Endothelial cell (in vitro differentiated cells): ENCODE measurements around the gene CSNK1G3. TPM values are rescaled to one million over a fixed set of nuclear protein-coding genes. Genes with fewer than 3 reads are reported as not detected.
A peak's percentile ranks its signal among the peaks of the same experiment; 100 is the strongest.

ENCODE experiments used
- DNase-seq: peaks from one replicate; pipeline ENCODE4 v3.0.0; 2021; ENCODE audit warnings: low spot score
- H3K27ac Mint-ChIP-seq: one replicate; pipeline ENCODE4 v1.8.0; 2021; ENCODE audit warnings: mixed read lengths, inconsistent platforms; ENCODE audit not compliant: unreplicated experiment
- H3K27me3 Mint-ChIP-seq: one replicate; pipeline ENCODE4 v1.8.0; 2021; ENCODE audit warnings: mild to moderate bottlenecking, moderate library complexity, mixed read lengths, inconsistent platforms; ENCODE audit not compliant: unreplicated experiment
- H3K36me3 Mint-ChIP-seq: one replicate; pipeline ENCODE4 v1.8.0; 2021; ENCODE audit warnings: mild to moderate bottlenecking, low read depth, mixed read lengths, inconsistent platforms; ENCODE audit not compliant: unreplicated experiment
- H3K4me1 Mint-ChIP-seq: one replicate; pipeline ENCODE4 v1.8.0; 2021; ENCODE audit warnings: mild to moderate bottlenecking, mixed read lengths, inconsistent platforms; ENCODE audit not compliant: unreplicated experiment
- H3K4me3 Mint-ChIP-seq: one replicate; pipeline ENCODE4 v1.8.0; 2021; ENCODE audit warnings: mild to moderate bottlenecking, mixed read lengths, inconsistent platforms; ENCODE audit not compliant: unreplicated experiment
- H3K9me3 Mint-ChIP-seq: one replicate; pipeline ENCODE4 v1.8.0; 2021; ENCODE audit warnings: mixed read lengths, inconsistent platforms; ENCODE audit not compliant: unreplicated experiment
- total RNA-seq: library from RNA; stranded (reverse); fragmentation: NEBNext Ultra II Directional; extraction: Animal tissue kit (Norgen Biotek cat#: 25700); gene quantifications from one replicate; pipeline ENCODE4 v1.2.1, GENCODE V29; 2021; ENCODE audit not compliant: unreplicated experiment
- TF ChIP-seq, protein P1 (sequence below): fragments of 200-600 bp; sonication (generic); IDR thresholded peaks from one replicate; pipeline ENCODE4 v1.5.0; 2021; ENCODE audit warnings: antibody characterized with exemption; ENCODE audit not compliant: unreplicated experiment

Gene CSNK1G3
- total RNA-seq, 1 donor from 2014 or later = 55.6 TPM

DNA sequence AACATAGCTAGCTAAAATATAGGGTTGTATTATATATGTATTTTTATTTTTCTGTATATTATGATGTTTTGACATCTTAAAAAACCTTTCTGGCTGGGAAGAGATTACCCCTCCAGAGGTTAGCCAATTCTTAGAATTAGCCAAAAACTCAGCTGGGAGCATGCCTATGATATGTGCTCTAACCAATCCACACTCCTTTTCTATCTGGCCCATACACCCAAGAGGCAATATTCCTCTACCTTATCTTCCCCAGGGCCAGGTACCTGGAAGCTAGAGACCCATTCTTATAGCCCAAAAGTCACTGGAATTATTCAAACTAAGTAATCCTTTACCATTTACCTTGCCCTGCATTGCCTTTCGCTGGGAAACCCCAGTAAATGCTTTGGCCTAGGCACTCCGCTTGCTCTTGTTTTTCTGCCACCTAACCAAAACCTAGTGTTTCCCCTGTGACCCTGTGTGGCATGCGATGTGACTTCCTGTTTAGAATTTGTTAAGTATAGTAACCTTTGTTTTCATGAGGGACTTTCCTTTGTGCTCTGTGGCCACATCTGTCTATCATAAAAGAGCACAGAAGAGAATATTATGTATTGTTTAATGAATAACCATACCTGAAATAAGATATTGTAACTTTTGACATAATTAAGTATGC lies 37.4 kb downstream of the CSNK1G3 start:
- TF ChIP-seq, protein P1, sequence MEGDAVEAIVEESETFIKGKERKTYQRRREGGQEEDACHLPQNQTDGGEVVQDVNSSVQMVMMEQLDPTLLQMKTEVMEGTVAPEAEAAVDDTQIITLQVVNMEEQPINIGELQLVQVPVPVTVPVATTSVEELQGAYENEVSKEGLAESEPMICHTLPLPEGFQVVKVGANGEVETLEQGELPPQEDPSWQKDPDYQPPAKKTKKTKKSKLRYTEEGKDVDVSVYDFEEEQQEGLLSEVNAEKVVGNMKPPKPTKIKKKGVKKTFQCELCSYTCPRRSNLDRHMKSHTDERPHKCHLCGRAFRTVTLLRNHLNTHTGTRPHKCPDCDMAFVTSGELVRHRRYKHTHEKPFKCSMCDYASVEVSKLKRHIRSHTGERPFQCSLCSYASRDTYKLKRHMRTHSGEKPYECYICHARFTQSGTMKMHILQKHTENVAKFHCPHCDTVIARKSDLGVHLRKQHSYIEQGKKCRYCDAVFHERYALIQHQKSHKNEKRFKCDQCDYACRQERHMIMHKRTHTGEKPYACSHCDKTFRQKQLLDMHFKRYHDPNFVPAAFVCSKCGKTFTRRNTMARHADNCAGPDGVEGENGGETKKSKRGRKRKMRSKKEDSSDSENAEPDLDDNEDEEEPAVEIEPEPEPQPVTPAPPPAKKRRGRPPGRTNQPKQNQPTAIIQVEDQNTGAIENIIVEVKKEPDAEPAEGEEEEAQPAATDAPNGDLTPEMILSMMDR = no peak
- H3K36me3 Mint-ChIP-seq = no peaks in the 10 kb centered on the region
- peaks cover 9% of the 10 kb centered on the region for H3K4me1 Mint-ChIP-seq
- DNase-seq = no peak
- no peaks in the 10 kb centered on the region for H3K27me3 Mint-ChIP-seq
- no peak overlapping the region for H3K4me3 Mint-ChIP-seq
- H3K27ac Mint-ChIP-seq = peak overlapping the region; percentile 87
- H3K9me3 Mint-ChIP-seq = no peaks in the 10 kb centered on the region

DNA sequence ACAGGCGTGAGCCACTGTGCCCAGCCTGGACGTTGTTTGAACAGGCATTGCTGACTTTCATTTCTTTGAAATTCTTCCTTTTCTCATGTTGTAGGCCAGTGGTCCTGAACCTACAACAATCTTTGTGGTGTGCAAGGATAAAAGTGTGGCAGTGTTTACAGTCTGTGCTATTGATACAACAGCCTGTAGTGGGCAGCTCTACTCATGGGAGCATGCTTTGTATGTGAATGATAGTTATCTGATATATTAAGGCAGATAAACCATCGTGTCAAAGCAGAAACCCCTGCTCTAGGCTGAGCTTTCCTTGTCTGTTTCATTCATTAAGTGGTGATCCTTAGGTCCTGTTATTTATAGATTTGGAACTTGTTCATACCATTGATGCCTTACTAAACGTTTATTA lies 42.6 kb downstream of the CSNK1G3 start:
- Mint-ChIP-seq H3K4me3 (no peak overlapping the region), H3K4me1 (peaks cover 8% of the 10 kb centered on the region), H3K27ac (no peak overlapping the region), H3K9me3 (no peaks in the 10 kb centered on the region), H3K36me3 (peaks cover 4% of the 10 kb centered on the region), H3K27me3 (no peaks in the 10 kb centered on the region)
- no peak for DNase-seq
- TF ChIP-seq, protein P1 = no peak

DNA sequence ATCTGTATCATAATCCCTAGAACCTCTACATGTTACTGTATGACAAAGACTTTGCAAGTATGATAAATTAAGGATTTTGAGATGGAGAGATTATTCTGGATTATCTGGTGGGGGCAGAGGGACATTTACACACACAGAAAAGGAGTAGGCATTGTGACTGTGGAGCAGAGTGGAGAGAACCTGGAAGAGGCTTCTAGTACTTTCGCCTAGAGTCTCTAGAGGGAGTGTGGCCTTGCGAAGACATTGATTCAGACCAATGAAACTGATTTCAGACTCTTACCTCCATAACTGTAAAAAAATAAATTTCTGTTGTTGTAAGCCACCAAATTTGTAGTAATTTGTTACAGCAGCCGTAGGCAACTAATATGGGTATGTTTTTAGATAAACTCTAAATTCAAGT lies 45.9 kb downstream of the CSNK1G3 start:
- Mint-ChIP-seq H3K4me3 (peak overlapping the region; percentile 1), H3K4me1 (peaks cover 2% of the 10 kb centered on the region), H3K27me3 (no peaks in the 10 kb centered on the region)

DNA sequence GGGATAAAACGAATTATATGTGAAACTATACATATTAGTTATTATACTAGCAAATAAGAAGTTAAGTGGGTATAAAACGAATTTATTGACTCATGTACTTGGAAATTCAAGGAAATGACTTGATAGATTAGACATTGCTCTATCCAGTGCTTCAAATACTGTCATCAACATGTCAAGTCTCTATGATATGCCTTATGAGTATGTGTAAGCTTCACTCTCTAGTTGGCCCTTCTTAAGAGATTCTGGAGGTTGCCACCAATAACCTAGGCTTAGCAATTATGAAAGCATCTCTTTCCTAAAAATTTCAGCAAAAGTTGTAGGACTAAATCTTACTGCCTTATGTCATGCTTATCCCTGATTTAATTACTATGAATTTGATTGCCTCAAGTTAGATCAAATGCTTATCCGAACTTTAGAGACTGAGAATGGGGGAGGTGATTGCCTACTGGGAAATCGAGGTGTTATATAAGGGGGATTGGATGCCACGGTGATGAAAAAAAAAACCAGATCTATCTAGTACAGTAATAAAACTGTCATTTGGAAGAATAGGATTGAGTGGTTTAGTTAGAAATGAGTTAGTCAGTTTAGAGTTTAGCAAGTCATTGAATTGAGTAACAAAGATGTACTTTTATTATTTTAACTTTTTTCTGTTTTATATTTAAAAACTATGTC lies 46.9 kb downstream of the CSNK1G3 start:
- H3K4me1 Mint-ChIP-seq = peaks cover 2% of the 10 kb centered on the region
- H3K27ac Mint-ChIP-seq = no peak overlapping the region
- peaks cover 4% of the 10 kb centered on the region for H3K36me3 Mint-ChIP-seq
- H3K27me3 Mint-ChIP-seq = no peaks in the 10 kb centered on the region
- H3K4me3 Mint-ChIP-seq = no peak overlapping the region
- no peak for DNase-seq
- TF ChIP-seq, protein P1 = no peak
- H3K9me3 Mint-ChIP-seq = no peaks in the 10 kb centered on the region

More for the DNA sequence above, 45.9 kb downstream of the CSNK1G3 start:
- TF ChIP-seq, protein P1 = no peak
- H3K9me3 Mint-ChIP-seq = no peaks in the 10 kb centered on the region
- no peak overlapping the region for H3K27ac Mint-ChIP-seq
- H3K36me3 Mint-ChIP-seq = peaks cover 4% of the 10 kb centered on the region
- DNase-seq = no peak

DNA sequence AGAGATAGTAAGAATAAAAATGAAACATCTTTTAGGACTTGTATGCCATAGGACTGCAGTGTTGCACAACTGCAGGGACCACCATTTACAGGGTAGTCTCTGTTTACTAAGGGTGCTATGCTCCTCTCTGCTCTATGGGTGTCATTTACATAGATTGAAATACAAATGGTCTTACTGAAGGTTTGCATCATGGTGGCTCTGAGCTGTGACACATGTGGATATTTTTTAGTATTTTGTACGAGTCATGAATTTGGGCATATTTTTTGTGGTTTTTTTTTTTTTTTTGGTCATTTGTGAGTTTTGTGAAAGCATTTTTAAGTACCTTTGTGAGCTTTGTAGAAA lies 47.4 kb downstream of the CSNK1G3 start:
- Mint-ChIP-seq H3K27me3 (no peaks in the 10 kb centered on the region), H3K9me3 (no peaks in the 10 kb centered on the region), H3K36me3 (peaks cover 4% of the 10 kb centered on the region), H3K4me3 (no peak overlapping the region), H3K4me1 (peaks cover 2% of the 10 kb centered on the region), H3K27ac (no peak overlapping the region)
- TF ChIP-seq, protein P1 = no peak
- DNase-seq = no peak
